IPS-20b (cell line): Measurements from ENCODE around the gene PSME2.
"Not testable (repeated sequence)": the region's sequence is repeated elsewhere in the genome, so short reads cannot be mapped to it uniquely, and the experiment has no call there.

ENCODE experiments used
- H3K27ac ChIP-seq: one replicate; pipeline ENCODE4 v1.5.1; 2013; ENCODE audit warnings: low read length
- H3K27me3 ChIP-seq: 2 replicates; pipeline ENCODE4 v1.6.1; 2013; ENCODE audit warnings: mild to moderate bottlenecking, low read length, inconsistent platforms; ENCODE audit not compliant: insufficient read depth
- H3K36me3 ChIP-seq: 2 replicates; pipeline ENCODE4 v1.6.1; 2013; ENCODE audit warnings: low read depth, mild to moderate bottlenecking, inconsistent platforms, low read length, moderate library complexity; ENCODE audit not compliant: insufficient read depth
- H3K4me1 ChIP-seq: 2 replicates; pipeline ENCODE4 v1.6.1; 2013; ENCODE audit warnings: mild to moderate bottlenecking, control low read depth, inconsistent platforms, low read length, moderate library complexity; ENCODE audit not compliant: insufficient read depth
- H3K4me3 ChIP-seq: 2 replicates; pipeline ENCODE4 v1.5.1; 2013; ENCODE audit warnings: mild to moderate bottlenecking, low read length, inconsistent platforms
- H3K9ac ChIP-seq: 2 replicates; pipeline ENCODE4 v1.6.1; 2013; ENCODE audit warnings: low read depth, mild to moderate bottlenecking, inconsistent platforms, low read length, moderate library complexity
- H3K9me3 ChIP-seq: 2 replicates; pipeline ENCODE4 v1.6.1; 2013; ENCODE audit warnings: mild to moderate bottlenecking, low read depth, low read length, inconsistent platforms; ENCODE audit not compliant: insufficient read depth

PSME2 gene

GRCh38 chr14:24114532-24115421 is 31.6 kb downstream of the PSME2 start, which contains the start of the genes DCAF11 and NRL:
Gene DCAF11, plus strand, starts transcription at chr14:24114777. Its CDS starts 818 bp downstream, at chr14:24115595.
Gene NRL, minus strand, starts transcription at chr14:24114949. Its CDS starts 32,101 bp downstream, at chr14:24082848.
- Histone ChIP-seq H3K4me1 (peaks cover 6% of the 10 kb centered on the region; the same call in 1 of the 2 replicates), H3K4me3 (peak within 1 kb of the TSS; percentile 94), H3K27ac (peak within 1 kb of the TSS; percentile 52), H3K9me3 (no peaks in the 10 kb centered on the region), H3K9ac (peak within 1 kb of the TSS; percentile 85), H3K27me3 (no peaks in the 10 kb centered on the region), H3K36me3 (peaks cover 32% of the 10 kb centered on the region)

GRCh38 chr14:24113801-24114531 is 32.4 kb downstream of the PSME2 start:
- peak overlapping the region; percentile 52 for H3K27ac ChIP-seq
- H3K4me1 ChIP-seq = peaks cover 6% of the 10 kb centered on the region; the same call in 1 of the 2 replicates
- H3K9me3 ChIP-seq = no peaks in the 10 kb centered on the region
- H3K4me3 ChIP-seq = peak overlapping the region; percentile 94
- peaks cover 23% of the 10 kb centered on the region for H3K36me3 ChIP-seq
- peak overlapping the region; percentile 85; the same call in 1 of the 2 replicates for H3K9ac ChIP-seq
- no peaks in the 10 kb centered on the region for H3K27me3 ChIP-seq

GRCh38 chr14:24113379-24113800 is 33.0 kb downstream of the PSME2 start:
- H3K27me3 ChIP-seq = no peaks in the 10 kb centered on the region
- peaks cover 18% of the 10 kb centered on the region for H3K36me3 ChIP-seq
- H3K9ac ChIP-seq = peak overlapping the region; percentile 85; the same call in 1 of the 2 replicates
- H3K4me1 ChIP-seq = peaks cover 9% of the 10 kb centered on the region; the same call in 1 of the 2 replicates
- H3K27ac ChIP-seq = peak overlapping the region; percentile 52
- H3K9me3 ChIP-seq = no peaks in the 10 kb centered on the region
- peak overlapping the region; percentile 94 for H3K4me3 ChIP-seq

GRCh38 chr14:24110523-24110922 is 35.9 kb downstream of the PSME2 start:
- Histone ChIP-seq H3K27ac (no peak overlapping the region), H3K4me1 (peaks cover 2% of the 10 kb centered on the region; the same call in 1 of the 2 replicates), H3K36me3 (no peaks in the 10 kb centered on the region), H3K4me3 (no peak overlapping the region), H3K9ac (no peak overlapping the region), H3K9me3 (no peaks in the 10 kb centered on the region), H3K27me3 (no peaks in the 10 kb centered on the region)

DNA sequence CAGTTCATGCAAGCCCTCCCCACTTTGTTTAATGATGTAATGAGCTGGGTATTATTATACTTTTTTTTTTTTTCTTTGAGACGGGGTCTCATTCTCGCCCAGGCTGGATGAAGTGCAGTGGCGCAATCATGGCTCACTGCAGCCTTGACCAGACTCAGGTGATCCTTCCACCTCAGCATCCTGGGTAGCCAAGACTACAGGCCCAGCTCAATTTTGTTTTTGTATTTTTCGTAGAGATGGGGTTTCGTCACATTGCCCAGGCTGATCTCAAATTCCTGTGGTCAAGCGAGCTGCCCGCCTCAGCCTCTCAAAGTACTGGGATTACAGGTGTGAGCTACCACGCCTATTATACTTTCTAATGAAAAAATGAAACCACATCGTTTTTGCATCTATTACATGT is 36.4 kb downstream of the PSME2 start:
- no peaks in the 10 kb centered on the region for H3K36me3 ChIP-seq
- no peak overlapping the region for H3K4me3 ChIP-seq
- no peaks in the 10 kb centered on the region for H3K27me3 ChIP-seq
- H3K27ac ChIP-seq = no peak overlapping the region
- H3K9me3 ChIP-seq = no peaks in the 10 kb centered on the region
- H3K9ac ChIP-seq = no peak overlapping the region
- 0 out of 2 replicates have a peak, but pooled peaks cover 2% of the 10 kb centered on the region for H3K4me1 ChIP-seq

DNA sequence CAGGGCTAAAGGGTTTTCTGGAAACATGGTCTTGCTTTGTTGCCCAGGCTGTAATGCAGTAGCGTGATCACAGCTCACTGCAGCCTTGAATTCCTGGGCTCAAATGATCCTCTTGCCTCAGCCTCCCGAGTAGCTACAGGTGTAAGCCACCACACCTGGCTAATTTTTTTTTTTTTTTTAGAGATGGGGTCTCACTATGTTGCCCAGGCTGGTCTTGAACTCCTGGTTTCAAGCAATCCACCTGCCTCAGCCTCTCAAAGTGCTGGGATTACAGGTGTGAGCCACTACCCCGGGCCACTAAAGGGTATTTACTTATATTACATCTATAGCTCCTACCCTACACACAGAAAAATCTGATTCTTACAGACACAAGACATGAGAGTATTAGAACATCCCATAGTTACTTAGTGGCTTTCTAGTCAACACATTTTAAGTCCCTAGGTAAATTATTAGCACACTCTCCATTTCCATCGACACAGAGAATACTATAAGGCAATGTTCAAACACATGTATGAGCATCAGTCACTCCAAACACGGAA is 38.0 kb downstream of the PSME2 start:
- H3K27ac ChIP-seq = no peak overlapping the region
- no peak overlapping the region for H3K9ac ChIP-seq
- H3K9me3 ChIP-seq = peaks cover 4% of the 10 kb centered on the region; the same call in 1 of the 2 replicates
- no peaks in the 10 kb centered on the region for H3K27me3 ChIP-seq
- 0 out of 2 replicates have a peak, but pooled peaks cover 2% of the 10 kb centered on the region for H3K4me1 ChIP-seq
- no peak overlapping the region for H3K4me3 ChIP-seq
- H3K36me3 ChIP-seq = peaks cover 8% of the 10 kb centered on the region

DNA sequence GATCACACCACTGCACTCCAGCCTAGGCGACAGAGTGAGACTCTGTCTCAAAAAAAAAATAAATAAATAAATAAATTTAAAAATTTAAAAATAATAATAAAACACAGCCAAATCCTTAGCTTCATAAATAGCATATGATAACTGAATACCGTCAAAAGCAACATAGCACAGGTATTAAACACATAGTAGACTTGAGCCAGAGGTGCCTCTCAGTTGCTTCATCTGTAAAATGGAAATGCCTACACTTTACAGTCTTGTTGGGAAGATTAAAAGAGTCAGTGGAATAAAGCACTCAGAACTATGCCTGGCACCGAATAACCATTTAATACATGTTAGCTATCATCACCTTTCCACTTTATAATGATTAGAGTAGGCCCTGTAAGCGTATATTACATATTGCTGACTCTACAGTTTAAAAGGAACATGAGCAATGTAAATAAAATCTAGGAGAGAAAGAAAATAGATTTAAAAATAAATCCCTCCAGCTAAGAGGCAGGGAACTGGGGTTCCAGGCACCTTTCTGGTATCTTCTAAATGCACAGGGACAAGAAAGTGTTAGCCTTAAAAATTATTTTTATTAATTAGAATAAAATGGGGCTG is 39.6 kb downstream of the PSME2 start:
- H3K9ac ChIP-seq = no peak overlapping the region

DNA sequence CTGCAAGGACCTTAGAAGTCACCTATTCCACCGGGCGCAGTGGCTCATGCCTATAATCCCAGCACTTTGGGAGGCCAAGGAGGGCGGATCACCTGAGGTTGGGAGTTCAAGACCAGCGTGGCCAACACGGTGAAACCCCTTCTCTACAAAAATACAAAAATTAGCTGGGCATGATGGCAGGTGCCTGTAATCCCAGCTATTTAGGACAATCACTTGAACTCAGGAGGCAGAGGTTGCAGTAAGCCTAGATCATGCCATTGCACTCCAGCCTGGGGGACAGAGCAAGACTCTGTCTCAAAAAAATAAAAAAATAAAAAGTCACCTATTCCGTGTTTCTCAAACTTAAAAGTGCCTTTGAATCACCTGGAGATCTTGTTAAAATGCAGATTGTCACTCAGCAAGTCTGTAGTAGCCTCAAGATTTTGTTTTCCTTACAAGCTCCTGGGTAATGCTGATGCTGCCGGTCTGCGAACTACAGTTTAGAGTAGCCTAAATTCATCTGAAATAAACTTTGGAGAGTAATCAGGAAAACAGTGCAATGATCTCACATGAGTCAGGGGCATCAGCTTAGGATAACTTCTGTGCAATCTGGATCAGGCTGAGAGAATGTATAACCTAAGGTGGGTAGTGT is 40.7 kb downstream of the PSME2 start:
- H3K36me3 ChIP-seq = peaks cover 29% of the 10 kb centered on the region
- not testable (repeated sequence) for H3K9ac ChIP-seq, H3K9me3 ChIP-seq, H3K27ac ChIP-seq, H3K4me1 ChIP-seq, H3K27me3 ChIP-seq, H3K4me3 ChIP-seq

More for the DNA sequence above, 39.6 kb downstream of the PSME2 start:
- H3K4me3 ChIP-seq = no peak overlapping the region
- no peaks in the 10 kb centered on the region for H3K27me3 ChIP-seq
- H3K9me3 ChIP-seq = peaks cover 4% of the 10 kb centered on the region; the same call in 1 of the 2 replicates
- H3K4me1 ChIP-seq = 0 out of 2 replicates have a peak, but pooled peaks cover 2% of the 10 kb centered on the region
- no peak overlapping the region for H3K27ac ChIP-seq
- peaks cover 21% of the 10 kb centered on the region for H3K36me3 ChIP-seq

- no peaks in the 10 kb centered on the region for H3K27me3 ChIP-seq
- no peak overlapping the region for H3K27ac ChIP-seq
- peaks cover 50% of the 10 kb centered on the region for H3K36me3 ChIP-seq
- peaks cover 4% of the 10 kb centered on the region; the same call in 1 of the 2 replicates for H3K9me3 ChIP-seq
- H3K4me3 ChIP-seq = no peak overlapping the region
- H3K9ac ChIP-seq = no peak overlapping the region
- H3K4me1 ChIP-seq = no peaks in the 10 kb centered on the region
These were observed 43.0 kb downstream of the PSME2 start for GRCh38 chr14:24103451-24103850.

GRCh38 chr14:24102357-24103048 is 43.9 kb downstream of the PSME2 start:
- Histone ChIP-seq H3K27ac (no peak overlapping the region), H3K9ac (no peak overlapping the region), H3K4me1 (no peaks in the 10 kb centered on the region), H3K4me3 (no peak overlapping the region), H3K36me3 (peaks cover 59% of the 10 kb centered on the region), H3K27me3 (no peaks in the 10 kb centered on the region), H3K9me3 (peaks cover 4% of the 10 kb centered on the region; the same call in 1 of the 2 replicates)
